ENCODE data around the gene NUDT8.

Gene NUDT8

GRCh38 chr11:67584881-67585873, 44.6 kb downstream of the NUDT8 start:
- DNase-seq: no peak

DNA sequence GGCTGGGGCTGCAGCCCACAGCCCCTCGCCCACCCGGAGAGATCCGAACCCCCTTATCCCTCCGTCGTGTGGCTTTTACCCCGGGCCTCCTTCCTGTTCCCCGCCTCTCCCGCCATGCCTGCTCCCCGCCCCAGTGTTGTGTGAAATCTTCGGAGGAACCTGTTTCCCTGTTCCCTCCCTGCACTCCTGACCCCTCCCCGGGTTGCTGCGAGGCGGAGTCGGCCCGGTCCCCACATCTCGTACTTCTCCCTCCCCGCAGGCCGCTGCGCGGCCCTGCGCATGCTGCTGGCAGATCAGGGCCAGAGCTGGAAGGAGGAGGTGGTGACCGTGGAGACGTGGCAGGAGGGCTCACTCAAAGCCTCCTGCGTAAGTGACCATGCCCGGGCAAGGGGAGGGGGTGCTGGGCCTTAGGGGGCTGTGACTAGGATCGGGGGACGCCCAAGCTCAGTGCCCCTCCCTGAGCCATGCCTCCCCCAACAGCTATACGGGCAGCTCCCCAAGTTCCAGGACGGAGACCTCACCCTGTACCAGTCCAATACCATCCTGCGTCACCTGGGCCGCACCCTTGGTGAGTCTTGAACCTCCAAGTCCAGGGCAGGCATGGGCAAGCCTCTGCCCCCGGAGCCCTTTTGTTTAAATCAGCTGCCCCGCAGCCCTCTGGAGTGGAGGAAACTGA, 45.4 kb downstream of the NUDT8 start:
- peak; percentile 30 for DNase-seq

- peak; percentile 78 for DNase-seq
Observed at GRCh38 chr11:67583247-67584204, 46.2 kb downstream of the NUDT8 start, which contains the start of gene GSTP1. GSTP1 (plus strand) TSS chr11:67583812; CDS start chr11:67583844, 32 bp downstream.

DNA sequence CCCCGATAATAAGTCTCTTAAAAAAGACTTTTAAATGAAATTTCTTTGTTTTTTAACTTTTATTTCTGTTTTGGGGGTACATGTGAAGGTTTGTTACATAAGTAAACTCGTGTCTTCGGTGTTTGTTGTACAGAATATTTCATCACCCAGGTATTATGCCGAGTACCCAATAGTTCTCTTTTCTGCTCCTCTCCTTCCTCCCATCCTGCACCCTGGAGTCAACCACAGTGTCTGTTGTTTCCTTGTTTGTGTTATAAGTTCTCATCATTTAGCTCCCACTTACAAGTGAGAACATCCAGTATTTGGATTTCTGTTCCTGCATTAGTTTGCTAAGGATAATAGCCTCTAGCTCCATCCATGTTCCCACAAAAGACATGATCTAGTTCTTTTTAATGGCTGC, 47.7 kb downstream of the NUDT8 start:
- DNase-seq: no peak

DNA sequence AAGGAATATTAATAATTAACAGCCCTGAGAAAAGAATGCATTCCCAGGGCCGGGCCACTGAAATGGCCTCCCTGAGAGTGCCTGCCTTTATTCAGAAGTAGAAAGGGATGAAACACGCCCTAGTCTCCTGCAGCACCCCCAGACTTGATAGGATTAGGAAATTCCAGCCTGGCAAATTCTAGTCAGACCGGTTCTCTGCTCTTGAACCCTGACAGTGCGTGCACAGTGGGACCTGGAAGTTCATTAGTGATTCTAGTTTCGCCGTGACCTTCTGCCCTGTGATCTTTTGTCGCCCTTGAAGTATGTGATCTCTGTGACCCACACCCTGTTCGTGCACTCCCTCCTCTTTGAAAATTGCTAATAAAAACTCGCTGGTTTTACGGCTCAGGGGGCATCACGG, 48.3 kb downstream of the NUDT8 start:
- DNase-seq: no peak

DNA sequence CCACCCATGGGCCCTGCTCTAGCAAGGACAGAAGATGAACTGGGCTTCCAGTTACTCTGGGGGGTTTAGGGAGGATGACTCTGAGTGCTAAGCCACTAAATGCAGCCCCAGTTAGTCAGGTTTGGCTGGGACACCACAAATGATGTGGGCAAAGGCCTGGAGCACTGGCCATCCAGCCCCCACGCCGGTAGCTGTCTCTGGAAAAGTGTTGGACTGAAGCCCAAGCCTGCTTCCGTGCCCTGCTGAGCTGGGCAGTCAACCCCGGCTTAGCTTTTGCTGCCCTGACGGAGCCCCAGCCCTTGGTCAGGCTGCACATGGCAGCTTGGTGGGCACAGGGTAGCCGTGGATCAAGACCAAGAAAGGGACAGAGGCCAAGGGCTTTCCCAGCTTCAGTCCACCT, 51.8 kb downstream of the NUDT8 start:
- DNase-seq: no peak
